Thoracic aorta (tissue), 2 donors: ENCODE data around the gene ERVMER34-1. TPM values are rescaled to one million over a fixed set of nuclear protein-coding genes. Genes with fewer than 3 reads are reported as not detected.
A peak's percentile ranks its signal among the peaks of the same experiment; 100 is the strongest.

Experiments
- ATAC-seq: fragments of 150-250 bp; one replicate; pipeline ENCODE4 v1.8.0; 2017; ENCODE audit warnings: low read depth; ENCODE audit not compliant: insufficient number of reproducible peaks, low FRiP score
- DNase-seq: peaks from one replicate; pipeline ENCODE4 v3.0.0-alpha.2; 2020; ENCODE audit warnings: low spot score
- H3K27ac ChIP-seq, 2 donors: fragments of 200-600 bp; sonication (generic); 1 replicate in 1 of 2; 2 replicates in 1 of 2; pipeline ENCODE4 v1.5.1; 2016; ENCODE audit warnings: mild to moderate bottlenecking in 2 of 2, moderate library complexity in 2 of 2
- H3K27me3 ChIP-seq: fragments of 200-600 bp; sonication (generic); replicated peaks from 2 replicates; pipeline ENCODE4 v1.6.0; 2016; ENCODE audit warnings: mild to moderate bottlenecking; ENCODE audit not compliant: insufficient read depth
- H3K36me3 ChIP-seq: fragments of 200-600 bp; sonication (generic); one replicate; pipeline ENCODE4 v1.5.1; 2016
- H3K4me1 ChIP-seq, 2 donors: fragments of 200-600 bp; sonication (generic); 1 replicate in 1 of 2; 2 replicates in 1 of 2; pipeline versions ENCODE4 v1.5.1 to v1.6.0; 2016; ENCODE audit warnings: low read depth in 2 of 2, mild to moderate bottlenecking in 1 of 2; ENCODE audit not compliant: control insufficient read depth in 1 of 2
- H3K4me3 ChIP-seq: fragments of 200-600 bp; sonication (generic); 2 replicates; pipeline ENCODE4 v1.5.1; 2016; ENCODE audit warnings: mild to moderate bottlenecking
- H3K9me3 ChIP-seq: fragments of 200-600 bp; sonication (generic); 2 replicates; pipeline ENCODE4 v1.5.1; 2016
- CTCF ChIP-seq: fragments of 200-600 bp; sonication (generic); IDR thresholded peaks from one replicate; pipeline ENCODE4 v1.5.1; 2019; ENCODE audit warnings: antibody characterized with exemption
- total RNA-seq, 2 donors: library from RNA; depleted of rRNA; stranded (reverse); fragments of >200 nt; gene quantifications; one replicate each; pipeline versions ENCODE4 v1.1.0 to v1.2.3, GENCODE V29; 2016

ERVMER34-1 gene
- not detected for total RNA-seq

GRCh38 chr4:52750819-52751486 lies at the start of gene ERVMER34-1:
Gene ERVMER34-1 (minus strand): TSS chr4:52751425. CDS start chr4:52745520, 5,905 bp downstream.
- H3K36me3 ChIP-seq = no peaks in the 10 kb centered on the region
- peak within 1 kb of the TSS; percentile 84 for H3K4me3 ChIP-seq
- no peak for DNase-seq
- TF ChIP-seq CTCF = no peak
- H3K9me3 ChIP-seq = no peaks in the 10 kb centered on the region
- no peak within 1 kb of the TSS for H3K27ac ChIP-seq
- no peaks in the 10 kb centered on the region for H3K27me3 ChIP-seq
- peaks cover 6 to 13% of the 10 kb centered on the region in 2 donors for H3K4me1 ChIP-seq
- ATAC-seq = no peak

GRCh38 chr4:52799813-52800212 lies 48.6 kb upstream of the ERVMER34-1 start:
- Histone ChIP-seq H3K36me3 (no peaks in the 10 kb centered on the region), H3K9me3 (no peaks in the 10 kb centered on the region), H3K4me1 (no peaks in the 10 kb centered on the region), H3K4me3 (no peak overlapping the region), H3K27ac (no peak overlapping the region), H3K27me3 (no peaks in the 10 kb centered on the region)
- TF ChIP-seq CTCF = no peak
- no peak for ATAC-seq
- DNase-seq = no peak

GRCh38 chr4:52795533-52795932 lies 44.3 kb upstream of the ERVMER34-1 start:
- Histone ChIP-seq H3K27ac (no peak overlapping the region), H3K36me3 (no peaks in the 10 kb centered on the region), H3K4me3 (no peak overlapping the region), H3K9me3 (no peaks in the 10 kb centered on the region), H3K4me1 (no peaks in the 10 kb centered on the region), H3K27me3 (no peaks in the 10 kb centered on the region)
- no peak for DNase-seq
- no peak for TF ChIP-seq CTCF
- no peak for ATAC-seq

- Histone ChIP-seq H3K27me3 (no peaks in the 10 kb centered on the region), H3K4me3 (no peak overlapping the region), H3K36me3 (no peaks in the 10 kb centered on the region), H3K27ac (no peak overlapping the region), H3K4me1 (peaks cover 0 to 6% of the 10 kb centered on the region in 2 donors), H3K9me3 (no peaks in the 10 kb centered on the region)
- DNase-seq (no peak), ATAC-seq (no peak)
- TF ChIP-seq CTCF = no peak
Observed at GRCh38 chr4:52791936-52792335, 40.7 kb upstream of the ERVMER34-1 start.

GRCh38 chr4:52789774-52790173 lies 38.5 kb upstream of the ERVMER34-1 start:
- Histone ChIP-seq H3K4me3 (no peak overlapping the region), H3K27me3 (no peaks in the 10 kb centered on the region), H3K4me1 (peaks cover 0 to 6% of the 10 kb centered on the region in 2 donors), H3K36me3 (no peaks in the 10 kb centered on the region), H3K9me3 (no peaks in the 10 kb centered on the region), H3K27ac (no peak overlapping the region)
- TF ChIP-seq CTCF = no peak
- DNase-seq (no peak), ATAC-seq (no peak)
